Peyer's patch (tissue), 4 donors: Measurements from ENCODE around the gene FAM120B. TPM values are rescaled to one million over a fixed set of nuclear protein-coding genes. Genes with fewer than 3 reads are reported as not detected.

ENCODE experiments used
- DNase-seq, 3 donors: peaks; one replicate each; pipeline ENCODE4 v3.0.0-alpha.2; 2017 to 2019
- H3K27ac ChIP-seq, 4 donors: fragments of 200-600 bp; sonication (generic); one replicate each; pipeline ENCODE4 v1.5.1; 2016 to 2019
- H3K27me3 ChIP-seq, 2 donors: fragments of 200-600 bp; sonication (generic); one replicate each; pipeline ENCODE4 v1.5.1; 2019
- H3K36me3 ChIP-seq, 3 donors: fragments of 200-600 bp; sonication (generic); one replicate each; pipeline ENCODE4 v1.5.1; 2016 to 2019
- H3K4me1 ChIP-seq, 4 donors: fragments of 200-600 bp; sonication (generic); one replicate each; pipeline ENCODE4 v1.5.1; 2016 to 2019
- H3K4me3 ChIP-seq, 4 donors: fragments of 200-600 bp; sonication (generic); 1 replicate in 3 of 4; 2 replicates in 1 of 4; pipeline ENCODE4 v1.5.1; 2016 to 2019; ENCODE audit warnings: mild to moderate bottlenecking in 1 of 4
- H3K9me3 ChIP-seq, 4 donors: fragments of 200-600 bp; sonication (generic); one replicate each; pipeline ENCODE4 v1.5.1; 2016 to 2019; ENCODE audit warnings: mild to moderate bottlenecking in 1 of 4
- POLR2A ChIP-seq, 2 donors: fragments of 450-650 bp; IDR thresholded peaks; one replicate each; pipeline ENCODE4 v1.5.1; 2017; ENCODE audit warnings: antibody characterized with exemption in 2 of 2, mild to moderate bottlenecking in 2 of 2, moderate library complexity in 2 of 2
- total RNA-seq, 4 donors: library from RNA; depleted of rRNA; stranded (reverse); fragments of >200 nt; gene quantifications; one replicate each; pipeline ENCODE4 v1.1.0, GENCODE V29; 2016
- TF ChIP-seq, protein P1 (sequence below), 6 experiments: fragments of 450-650 bp in 4 of 6; fragments of 200-600 bp in 2 of 6; sonication (generic) in 1 of 6; IDR thresholded peaks; one replicate each; pipeline ENCODE4 v1.5.1; 2017 to 2019; ENCODE audit warnings: antibody characterized with exemption in 6 of 6, mild to moderate bottlenecking in 3 of 6, moderate library complexity in 1 of 6

FAM120B gene
- 10 to 100 TPM; 22.1 to 50.3 (median 38.1) TPM for total RNA-seq

DNA sequence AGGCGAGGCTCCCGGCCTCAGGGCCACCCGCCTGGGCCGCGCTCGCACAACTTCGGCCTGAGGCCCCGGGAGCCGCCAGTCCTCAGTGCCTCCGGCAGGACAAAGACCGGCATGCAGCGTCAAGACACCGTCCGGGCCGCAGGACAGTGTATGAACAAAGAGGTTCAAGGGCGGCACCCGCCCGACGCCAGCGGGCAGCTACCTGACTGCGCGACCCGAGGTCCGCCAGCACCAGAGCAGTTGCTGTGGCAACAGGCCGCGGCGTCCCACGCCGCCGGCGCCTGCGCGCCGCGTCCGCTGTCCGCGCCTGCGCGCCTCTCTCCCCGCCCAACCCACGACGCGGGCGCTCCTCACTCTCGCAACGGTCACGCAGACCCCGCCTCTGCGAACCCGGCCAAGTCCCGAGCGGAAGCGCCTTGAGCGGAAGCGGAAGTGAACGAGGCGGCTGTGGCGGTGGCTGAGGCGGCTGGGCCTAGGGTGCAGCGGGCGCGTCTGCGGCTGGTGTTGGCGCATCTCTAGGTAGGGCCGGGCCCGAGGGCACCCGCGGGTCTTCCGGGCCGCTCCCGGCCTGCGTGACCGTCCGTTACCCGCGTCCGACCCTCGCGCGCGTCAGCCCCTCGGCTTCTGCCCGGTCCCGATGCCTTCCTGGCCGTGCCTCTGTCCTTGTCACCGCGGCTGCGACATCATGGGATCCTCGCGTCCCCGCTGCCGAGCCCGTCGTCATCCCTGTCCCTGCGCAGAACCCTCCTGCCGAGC lies at the start of gene FAM120B:
Gene FAM120B (plus strand): TSS at position 435 of the 756 bp plus-strand sequence. CDS start 10,633 bp downstream, outside the sequence.
- Histone ChIP-seq H3K27me3 (no peaks in the 10 kb centered on the region), H3K36me3 (no peaks in the 10 kb centered on the region), H3K27ac (peak within 1 kb of the TSS; percentile 86 to 94 (median 92)), H3K9me3 (no peaks in the 10 kb centered on the region), H3K4me3 (peak within 1 kb of the TSS; percentile 84 to 93 (median 90)), H3K4me1 (peaks cover 5 to 46% (median 10%) of the 10 kb centered on the region in 4 donors)
- peak; percentile 96 to 98 (median 98) for DNase-seq
- TF ChIP-seq POLR2A (IDR thresholded peaks at IDR 0.05) = peak; percentile 84 to 93
- TF ChIP-seq, protein P1, sequence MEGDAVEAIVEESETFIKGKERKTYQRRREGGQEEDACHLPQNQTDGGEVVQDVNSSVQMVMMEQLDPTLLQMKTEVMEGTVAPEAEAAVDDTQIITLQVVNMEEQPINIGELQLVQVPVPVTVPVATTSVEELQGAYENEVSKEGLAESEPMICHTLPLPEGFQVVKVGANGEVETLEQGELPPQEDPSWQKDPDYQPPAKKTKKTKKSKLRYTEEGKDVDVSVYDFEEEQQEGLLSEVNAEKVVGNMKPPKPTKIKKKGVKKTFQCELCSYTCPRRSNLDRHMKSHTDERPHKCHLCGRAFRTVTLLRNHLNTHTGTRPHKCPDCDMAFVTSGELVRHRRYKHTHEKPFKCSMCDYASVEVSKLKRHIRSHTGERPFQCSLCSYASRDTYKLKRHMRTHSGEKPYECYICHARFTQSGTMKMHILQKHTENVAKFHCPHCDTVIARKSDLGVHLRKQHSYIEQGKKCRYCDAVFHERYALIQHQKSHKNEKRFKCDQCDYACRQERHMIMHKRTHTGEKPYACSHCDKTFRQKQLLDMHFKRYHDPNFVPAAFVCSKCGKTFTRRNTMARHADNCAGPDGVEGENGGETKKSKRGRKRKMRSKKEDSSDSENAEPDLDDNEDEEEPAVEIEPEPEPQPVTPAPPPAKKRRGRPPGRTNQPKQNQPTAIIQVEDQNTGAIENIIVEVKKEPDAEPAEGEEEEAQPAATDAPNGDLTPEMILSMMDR (IDR thresholded peaks at IDR 0.05) = peak in 1 of 6 experiments; percentile 24

DNA sequence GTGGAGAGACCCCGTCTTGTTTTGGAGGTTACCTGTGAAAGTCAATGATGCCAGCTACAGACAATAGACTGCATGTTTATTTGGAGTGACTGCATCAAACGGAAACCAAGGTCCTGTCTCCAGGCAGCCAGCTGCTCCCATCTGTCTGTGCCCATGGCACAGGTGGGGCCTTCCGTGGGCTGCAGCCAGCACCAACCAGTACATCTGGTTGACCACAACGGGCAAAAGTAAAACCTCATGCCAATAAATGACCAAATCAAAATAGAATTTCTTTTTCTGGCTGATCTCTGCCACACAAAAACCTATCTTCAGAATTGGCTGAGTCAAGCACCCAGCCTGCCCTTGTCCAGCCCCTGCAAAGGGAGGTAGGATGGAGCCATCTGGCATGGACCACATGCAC lies 49.2 kb upstream of the FAM120B start:
- TF ChIP-seq POLR2A (IDR thresholded peaks at IDR 0.05) = no peak
- TF ChIP-seq, protein P1 (IDR thresholded peaks at IDR 0.05) = no peak
- Histone ChIP-seq H3K27me3 (no peaks in the 10 kb centered on the region), H3K27ac (no peak overlapping the region), H3K9me3 (no peaks in the 10 kb centered on the region), H3K36me3 (no peaks in the 10 kb centered on the region), H3K4me1 (no peaks in the 10 kb centered on the region), H3K4me3 (no peak overlapping the region)
- no peak for DNase-seq

- H3K36me3 ChIP-seq = no peaks in the 10 kb centered on the region
- no peak for TF ChIP-seq POLR2A (IDR thresholded peaks at IDR 0.05)
- TF ChIP-seq, protein P1 (IDR thresholded peaks at IDR 0.05) = no peak
- no peak overlapping the region for H3K27ac ChIP-seq
- no peak overlapping the region for H3K4me3 ChIP-seq
- peak in 1 of 3 donors; percentile 11 for DNase-seq
- H3K9me3 ChIP-seq = no peaks in the 10 kb centered on the region
- no peaks in the 10 kb centered on the region for H3K27me3 ChIP-seq
- H3K4me1 ChIP-seq = no peaks in the 10 kb centered on the region
Observed at GRCh38 chr6:170258407-170258806, 48.2 kb upstream of the FAM120B start.

- H3K36me3 ChIP-seq = no peaks in the 10 kb centered on the region
- peak in 1 of 3 donors; percentile 12 for DNase-seq
- H3K4me3 ChIP-seq = no peak overlapping the region
- H3K27me3 ChIP-seq = no peaks in the 10 kb centered on the region
- no peaks in the 10 kb centered on the region for H3K9me3 ChIP-seq
- no peak for TF ChIP-seq POLR2A (IDR thresholded peaks at IDR 0.05)
- no peak overlapping the region for H3K27ac ChIP-seq
- no peaks in the 10 kb centered on the region for H3K4me1 ChIP-seq
Observed at GRCh38 chr6:170259278-170259677, 47.3 kb upstream of the FAM120B start.

DNA sequence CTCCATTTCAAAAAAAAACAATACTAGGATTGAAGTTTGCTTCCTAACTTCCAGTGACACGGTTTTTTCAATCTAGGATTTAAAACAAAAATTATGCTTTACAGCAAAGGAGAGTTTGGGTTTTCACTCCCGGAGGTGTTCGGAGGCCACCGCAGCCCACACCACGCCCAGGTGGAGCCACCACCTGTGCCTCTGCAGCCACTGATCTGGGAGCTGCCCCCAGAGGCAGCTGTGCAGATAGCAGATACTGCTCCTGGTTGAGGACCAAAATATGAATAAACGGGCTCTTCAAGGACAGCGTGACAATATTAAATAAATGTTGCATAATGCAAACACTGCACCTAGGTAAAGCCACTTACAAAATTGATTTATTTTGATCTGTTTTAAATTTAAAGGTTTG lies 45.9 kb upstream of the FAM120B start:
- Histone ChIP-seq H3K27me3 (no peaks in the 10 kb centered on the region), H3K4me3 (no peak overlapping the region), H3K27ac (no peak overlapping the region), H3K9me3 (no peaks in the 10 kb centered on the region), H3K36me3 (no peaks in the 10 kb centered on the region), H3K4me1 (peaks cover 0 to 3% (median under 1%) of the 10 kb centered on the region in 4 donors)
- DNase-seq = no peak
- TF ChIP-seq, protein P1 (IDR thresholded peaks at IDR 0.05) = no peak
- no peak for TF ChIP-seq POLR2A (IDR thresholded peaks at IDR 0.05)
